H1 (cell line): ENCODE results near the gene CAPN7. TPM values are rescaled to one million over a fixed set of nuclear protein-coding genes. Genes with fewer than 3 reads are reported as not detected.

Source experiments
- CTCF ChIA-PET: fragments of 300-600 bp; sonication (Branson Sonifier 250); formaldehyde crosslinking; loops from one replicate; lab custom pipeline; 2021; ENCODE audit not compliant: partially characterized antibody; lab: Charles Lee
- POLR2A ChIA-PET: fragments of 300-600 bp; sonication (Branson Sonifier 250); formaldehyde crosslinking; loops from one replicate; lab custom pipeline; 2021; ENCODE audit warnings: inconsistent platforms; ENCODE audit not compliant: partially characterized antibody; lab: Charles Lee
- DNase-seq, 2 experiments: peaks; one replicate each; pipeline versions ENCODE4 v3.0.0 to v3.0.0-alpha.2; 2010 to 2022; ENCODE audit warnings: low spot score in 2 of 2, low read depth in 1 of 2, mixed read lengths in 1 of 2
- FAIRE-seq: peaks from 2 replicates; lab custom pipeline; 2011; peaks lifted over from hg19 to GRCh38; lab: Jason Lieb, UNC
- H2AFZ ChIP-seq: 2 replicates; pipeline ENCODE4 v1.8.1; 2012; ENCODE audit warnings: low read length, inconsistent platforms
- H2AK5ac ChIP-seq: 2 replicates; pipeline ENCODE4 v1.6.1; 2013; ENCODE audit warnings: low read depth, low read length
- H2BK120ac ChIP-seq: replicated peaks from 2 replicates; pipeline ENCODE3; 2013; ENCODE audit warnings: low read depth, low read length, inconsistent platforms
- H2BK12ac ChIP-seq: 2 replicates; pipeline ENCODE4 v1.6.1; 2013; ENCODE audit warnings: low read depth, low read length
- H2BK15ac ChIP-seq: 2 replicates; pipeline ENCODE4 v1.6.1; 2013; ENCODE audit warnings: low read length
- H2BK20ac ChIP-seq: 2 replicates; pipeline ENCODE4 v1.6.1; 2013; ENCODE audit warnings: low read length
- H2BK5ac ChIP-seq: 2 replicates; pipeline ENCODE4 v1.6.1; 2013; ENCODE audit warnings: low read depth, low read length
- H3K14ac ChIP-seq: 2 replicates; pipeline ENCODE4 v1.6.1; 2013; ENCODE audit warnings: inconsistent platforms; ENCODE audit not compliant: insufficient read length
- H3K18ac ChIP-seq: 2 replicates; pipeline ENCODE4 v1.6.1; 2013; ENCODE audit warnings: low read length; ENCODE audit errors: extremely low read depth
- H3K23ac ChIP-seq: 2 replicates; pipeline ENCODE4 v1.6.1; 2013; ENCODE audit warnings: inconsistent platforms; ENCODE audit not compliant: insufficient read length
- H3K23me2 ChIP-seq: 2 replicates; pipeline ENCODE4 v1.6.1; 2013; ENCODE audit warnings: low read depth, low read length
- H3K27ac ChIP-seq: 2 replicates; pipeline ENCODE4 v1.6.1; 2011; ENCODE audit warnings: low read depth, low read length, inconsistent platforms
- H3K27me3 ChIP-seq, 4 experiments: replicated peaks in 1 of 4; 1 replicate in 1 of 4; 2 replicates in 3 of 4; pipeline versions ENCODE4 v1.6.1 to v1.8.1; 2011 to 2013; ENCODE audit warnings: low read length in 3 of 4, mild to moderate bottlenecking in 3 of 4, inconsistent platforms in 2 of 4, mixed read lengths in 2 of 4, moderate library complexity in 1 of 4; ENCODE audit not compliant: control insufficient read depth in 3 of 4, insufficient read depth in 3 of 4; ENCODE audit errors: extremely low read depth in 1 of 4
- H3K36me3 ChIP-seq, 4 experiments: 2 replicates each; pipeline versions ENCODE4 v1.6.1 to v1.8.1; 2011 to 2013; ENCODE audit warnings: mild to moderate bottlenecking in 4 of 4, low read length in 3 of 4, moderate library complexity in 2 of 4, control low read depth in 1 of 4, inconsistent platforms in 1 of 4; ENCODE audit not compliant: insufficient read depth in 4 of 4, control insufficient read depth in 2 of 4
- H3K4ac ChIP-seq: replicated peaks from 2 replicates; pipeline ENCODE3; 2013; ENCODE audit warnings: low read length, low read depth, mixed read lengths, inconsistent platforms; ENCODE audit not compliant: insufficient read length
- H3K4me1 ChIP-seq, 4 experiments: replicated peaks in 1 of 4; 1 replicate in 1 of 4; 2 replicates in 3 of 4; pipeline versions ENCODE4 v1.6.1 to v1.8.1; 2011 to 2013; ENCODE audit warnings: low read length in 3 of 4, inconsistent platforms in 2 of 4, mixed read lengths in 1 of 4; ENCODE audit not compliant: insufficient read depth in 4 of 4, control insufficient read depth in 3 of 4
- H3K4me2 ChIP-seq, 2 experiments: 2 replicates each; pipeline versions ENCODE4 v1.6.1 to v1.8.1; 2011 to 2013; ENCODE audit warnings: low read depth in 2 of 2, low read length in 2 of 2, control low read depth in 1 of 2, inconsistent platforms in 1 of 2, mild to moderate bottlenecking in 1 of 2; ENCODE audit not compliant: insufficient read depth in 1 of 2
- H3K4me3 ChIP-seq, 4 experiments: fragments of 200-600, 300-600 bp in 1 of 4; sonication (generic), shearing (Covaris generic), sonication (Bioruptor Twin) in 1 of 4; 2 replicates each; pipeline versions ENCODE4 v1.5.1 to v1.8.1; 2011 to 2016; ENCODE audit warnings: low read length in 4 of 4, low read depth in 3 of 4, control low read depth in 2 of 4, inconsistent platforms in 2 of 4, mild to moderate bottlenecking in 2 of 4, mixed read lengths in 1 of 4, moderate library complexity in 1 of 4; ENCODE audit not compliant: insufficient read depth in 2 of 4; ENCODE audit errors: extremely low read depth in 1 of 4
- H3K56ac ChIP-seq: replicated peaks from 2 replicates; pipeline ENCODE3; 2013; ENCODE audit warnings: low read depth, mild to moderate bottlenecking, mixed read lengths, low read length, inconsistent platforms; ENCODE audit not compliant: insufficient read length
- H3K79me1 ChIP-seq: 2 replicates; pipeline ENCODE4 v1.6.1; 2013; ENCODE audit warnings: low read depth, low read length, control low read depth
- H3K79me2 ChIP-seq, 2 experiments: 2 replicates each; pipeline versions ENCODE4 v1.6.1 to v1.8.1; 2012 to 2013; ENCODE audit warnings: low read length in 2 of 2, mild to moderate bottlenecking in 2 of 2, inconsistent platforms in 1 of 2; ENCODE audit not compliant: insufficient read depth in 2 of 2, control insufficient read depth in 1 of 2
- H3K9ac ChIP-seq, 4 experiments: replicated peaks in 1 of 4; 1 replicate in 1 of 4; 2 replicates in 3 of 4; pipeline versions ENCODE4 v1.6.1 to v1.8.1; 2011 to 2013; ENCODE audit warnings: low read depth in 3 of 4, low read length in 3 of 4, control low read depth in 2 of 4, mild to moderate bottlenecking in 2 of 4, moderate library complexity in 2 of 4, inconsistent platforms in 1 of 4; ENCODE audit errors: extremely low read depth in 1 of 4
- H3K9me3 ChIP-seq, 2 experiments: 2 replicates each; pipeline versions ENCODE4 v1.6.1 to v1.8.1; 2012 to 2013; ENCODE audit warnings: mild to moderate bottlenecking in 2 of 2, moderate library complexity in 2 of 2, control low read depth in 1 of 2, inconsistent platforms in 1 of 2, low read depth in 1 of 2, low read length in 1 of 2, mixed read lengths in 1 of 2; ENCODE audit not compliant: insufficient read depth in 2 of 2
- H4K20me1 ChIP-seq, 2 experiments: replicated peaks in 1 of 2; 2 replicates each; pipeline versions ENCODE3 to v1.8.1; 2011 to 2013; ENCODE audit warnings: inconsistent platforms in 2 of 2, low read length in 2 of 2, mild to moderate bottlenecking in 1 of 2; ENCODE audit not compliant: insufficient read depth in 2 of 2, control insufficient read depth in 1 of 2
- H4K5ac ChIP-seq: 2 replicates; pipeline ENCODE4 v1.6.1; 2013; ENCODE audit warnings: low read length, low read depth, mixed read lengths, inconsistent platforms; ENCODE audit not compliant: insufficient read length
- H4K8ac ChIP-seq: 2 replicates; pipeline ENCODE4 v1.8.0; 2013; ENCODE audit warnings: mild to moderate bottlenecking, moderate library complexity, low read length, inconsistent platforms; ENCODE audit not compliant: insufficient read depth; ENCODE audit errors: extremely low read depth
- H4K91ac ChIP-seq: replicated peaks from 2 replicates; pipeline ENCODE3; 2013; ENCODE audit warnings: low read length, mixed read lengths, inconsistent platforms; ENCODE audit not compliant: insufficient read length
- BCL11A ChIP-seq, 2 experiments: IDR thresholded peaks; one replicate each; pipeline ENCODE4 v1.6.1; 2011; ENCODE audit warnings: low read depth in 2 of 2, low read length in 2 of 2, mild to moderate bottlenecking in 2 of 2
- CHD1 ChIP-seq: IDR thresholded peaks from 2 replicates; pipeline ENCODE4 v1.6.1; 2012; ENCODE audit warnings: low read depth, low read length, improper control_type of control experiment
- CTCF ChIP-seq, 3 experiments: IDR thresholded peaks; 1 replicate in 2 of 3; 2 replicates in 1 of 3; pipeline versions ENCODE4 v1.5.1 to v1.6.1; 2011; ENCODE audit warnings: low read length in 3 of 3, mild to moderate bottlenecking in 3 of 3, inconsistent platforms in 2 of 3, low read depth in 1 of 3, moderate library complexity in 1 of 3; ENCODE audit not compliant: insufficient read depth in 1 of 3; ENCODE audit errors: control extremely low read depth in 1 of 3
- FOSL1 ChIP-seq: IDR thresholded peaks from 2 replicates; pipeline ENCODE4 v1.6.1; 2011; ENCODE audit warnings: mild to moderate bottlenecking, low read depth, low read length, moderate library complexity; ENCODE audit not compliant: insufficient read depth
- KDM1A ChIP-seq: fragments of 200-600, 300-600 bp; sonication (generic); IDR thresholded peaks from 2 replicates; pipeline ENCODE4 v1.7.1; 2016; ENCODE audit warnings: mild to moderate bottlenecking, low read length, borderline replicate concordance
- POLR2A ChIP-seq, 2 experiments: IDR thresholded peaks; 1 replicate in 1 of 2; 2 replicates in 1 of 2; pipeline ENCODE4 v1.6.1; 2011; ENCODE audit warnings: low read depth in 2 of 2, low read length in 2 of 2, mild to moderate bottlenecking in 2 of 2; ENCODE audit errors: control extremely low read depth in 1 of 2
- RXRA ChIP-seq: IDR thresholded peaks from 2 replicates; pipeline ENCODE4 v1.6.1; 2011; ENCODE audit warnings: low read depth, mild to moderate bottlenecking, low read length, moderate library complexity; ENCODE audit not compliant: insufficient read depth
- SRF ChIP-seq: IDR thresholded peaks from 2 replicates; pipeline ENCODE4 v1.6.1; 2011; ENCODE audit warnings: mild to moderate bottlenecking, low read depth, low read length, moderate library complexity
- SUZ12 ChIP-seq: fragments of 200-600 bp; sonication (generic); IDR thresholded peaks from 2 replicates; pipeline ENCODE4 v1.6.1; 2012; ENCODE audit warnings: mild to moderate bottlenecking, inconsistent platforms, low read length, moderate library complexity, mixed read lengths
- TBP ChIP-seq: IDR thresholded peaks from 2 replicates; pipeline ENCODE4 v1.6.1; 2011; ENCODE audit warnings: low read depth, low read length, improper control_type of control experiment
- WGBS, 2 experiments: shearing (Covaris generic) in 1 of 2; methylation state at CpG; one replicate each; pipeline versions ENCODE4 v1.1.6 to v1.1.7; 2013 to 2015; ENCODE audit warnings: low lambda C conversion rate in 2 of 2, mixed read lengths in 2 of 2, inconsistent platforms in 1 of 2, low coverage in 1 of 2, missing lambda C conversion rate in 1 of 2; ENCODE audit not compliant: insufficient replicate concordance in 2 of 2, insufficient coverage in 1 of 2, insufficient read length in 1 of 2; ENCODE audit errors: extremely low coverage in 1 of 2, missing lambda C conversion rate in 1 of 2; 5-methylcytosine and 5-hydroxymethylcytosine counted together
- polyA plus RNA-seq, 7 experiments: library from polyadenylated mRNA; depleted of rRNA in 3 of 7; stranded (reverse) in 5 of 7; unstranded in 2 of 7; fragments of >200 nt in 5 of 7; fragments of 200-250 nt in 2 of 7; gene quantifications; 1 replicate in 5 of 7; 2 replicates in 1 of 7; 4 replicates in 1 of 7; pipeline versions ENCODE4 v1.2.1 to v1.2.3, GENCODE V29; 2011 to 2013; ENCODE audit warnings: missing spikeins in 2 of 7, mixed read lengths in 2 of 7
- total RNA-seq: library from RNA; stranded (reverse); fragmentation: NEBNext Ultra II Directional; extraction: Animal tissue kit (Norgen Biotek cat#: 25700); gene quantifications from 2 replicates; pipeline ENCODE4 v1.2.1, GENCODE V29; 2021

The CAPN7 gene
- total and polyA plus RNA-seq, 2 of the 8 experiments (the other 6 are each of a cell fraction or from before 2014, with no cell fraction given) = 5.3 to 13.2 TPM

- Histone ChIP-seq H4K20me1 (no peaks in the 10 kb centered on the region), H3K18ac (no peak overlapping the region), H2BK20ac (no peak overlapping the region), H3K27me3 (no peaks in the 10 kb centered on the region), H3K27ac (no peak overlapping the region), H4K91ac (no peak overlapping the region), H3K9ac (no peak overlapping the region), H3K4me2 (no peak overlapping the region), H4K8ac (no peak overlapping the region), H3K79me2 (no peaks in the 10 kb centered on the region), H3K79me1 (no peaks in the 10 kb centered on the region), H3K4me3 (no peak overlapping the region), H4K5ac (no peak overlapping the region), H3K23ac (no peak overlapping the region), H2BK12ac (no peak overlapping the region), H3K9me3 (no peaks in the 10 kb centered on the region), H2BK5ac (no peak overlapping the region), H3K56ac (no peak overlapping the region), H3K36me3 (peaks cover 4 to 30% (median 13%) of the 10 kb centered on the region in 4 experiments), H3K4ac (no peak overlapping the region), H3K4me1 (no peaks in the 10 kb centered on the region), H2BK15ac (no peak overlapping the region), H2BK120ac (no peak overlapping the region), H2AK5ac (no peak overlapping the region), H3K23me2 (no peaks in the 10 kb centered on the region), H3K14ac (no peak overlapping the region), H2AFZ (no peak overlapping the region)
- DNase-seq = no peak
- CTCF ChIA-PET = interaction anchor here (0.6 to 1.7 kb wide), 9 partner anchors 13 to 339 kb away, joined by 3 to 6 read pairs (median 3); no protein-coding TSS in a partner anchor
- POLR2A ChIA-PET = interaction anchor here (1.0 to 1.3 kb wide), 2 partner anchors 11 to 16 kb away, joined by 3 to 4 read pairs; partner anchors contain the start of gene CAPN7
- no peak for FAIRE-seq
- WGBS, 2 experiments = 95% methylated on average over 11 of the region's 11 CpGs; no CpG with 5 or more reads in 1 of the 2 experiments
- no peak for TF ChIP-seq CHD1
- TF ChIP-seq TBP = no peak
- no peak for TF ChIP-seq POLR2A (IDR thresholded peaks at IDR 0.05; ENCODE audit: control extremely low read depth in 1 of 2, low read depth in 2 of 2, low read length in 2 of 2)
- no peak for TF ChIP-seq BCL11A (IDR thresholded peaks at IDR 0.05; ENCODE audit: low read depth in 2 of 2, low read length in 2 of 2)
- no peak for TF ChIP-seq KDM1A
- no peak for TF ChIP-seq CTCF (IDR thresholded peaks at IDR 0.05; ENCODE audit: control extremely low read depth in 1 of 3, insufficient read depth in 1 of 3, low read depth in 1 of 3, low read length in 3 of 3)
- no peak for TF ChIP-seq SUZ12
- TF ChIP-seq SRF = no peak
- no peak for TF ChIP-seq RXRA
- TF ChIP-seq FOSL1 = no peak
Measured at GRCh38 chr3:15221574-15222217, 15.7 kb downstream of the CAPN7 start.
